ENCODE results near the gene C1QC. TPM values are rescaled to one million over a fixed set of nuclear protein-coding genes. Genes with fewer than 3 reads are reported as not detected.

C1QC gene
- total and polyA plus RNA-seq, 2 of the 8 experiments (the other 6 are each of a cell fraction or from before 2014, with no cell fraction given): not detected

- H3K4me1 ChIP-seq (replicated peaks in 1 of 4; ENCODE audit: control insufficient read depth in 3 of 4, insufficient read depth in 4 of 4, low read length in 3 of 4): peaks cover 0 to 5% (median under 1%) of the 10 kb centered on the region in 4 experiments; a peak in 5 of 7 replicates
- H3K9ac ChIP-seq (replicated peaks in 1 of 4; ENCODE audit: extremely low read depth in 1 of 4, low read depth in 3 of 4, low read length in 3 of 4): no peak overlapping the region
- no peak overlapping the region for H3K14ac ChIP-seq (ENCODE audit: insufficient read length)
- no peaks in the 10 kb centered on the region for H3K36me3 ChIP-seq (ENCODE audit: control insufficient read depth in 2 of 4, insufficient read depth in 4 of 4, low read length in 3 of 4)
- H2BK12ac ChIP-seq (ENCODE audit: low read depth, low read length): no peak overlapping the region
- H3K79me2 ChIP-seq (ENCODE audit: control insufficient read depth in 1 of 2, insufficient read depth in 2 of 2, low read length in 2 of 2): no peaks in the 10 kb centered on the region
- H3K4me2 ChIP-seq (ENCODE audit: insufficient read depth in 1 of 2, low read depth in 2 of 2, low read length in 2 of 2): no peak overlapping the region
- H2BK120ac ChIP-seq (replicated peaks; ENCODE audit: low read depth, low read length): no peak overlapping the region
- no peak overlapping the region for H2AFZ ChIP-seq (ENCODE audit: low read length)
- TF ChIP-seq ASH2L (IDR thresholded peaks at IDR 0.05; ENCODE audit: low read length): no peak
- TF ChIP-seq TBP (IDR thresholded peaks at IDR 0.05; ENCODE audit: low read depth, low read length): no peak
- TF ChIP-seq TAF1 (IDR thresholded peaks at IDR 0.05; ENCODE audit: low read depth, low read length): no peak
- no peak for TF ChIP-seq HDAC2 (IDR thresholded peaks at IDR 0.05; ENCODE audit: borderline replicate concordance in 1 of 2, low read depth in 2 of 2, low read length in 2 of 2)
- TF ChIP-seq CREB1 (IDR thresholded peaks at IDR 0.05): no peak
- no peak for TF ChIP-seq TEAD4 (IDR thresholded peaks at IDR 0.05; ENCODE audit: low read depth, low read length)
- TF ChIP-seq ATF3 (IDR thresholded peaks at IDR 0.05; ENCODE audit: insufficient read depth, low read depth, low read length): no peak
- TF ChIP-seq USF2 (IDR thresholded peaks at IDR 0.05; ENCODE audit: low read length): no peak
- TF ChIP-seq RAD21 (IDR thresholded peaks at IDR 0.05 in 1 of 2, conservative IDR thresholded peaks at IDR 0.05 in 1 of 2; ENCODE audit: low read depth in 2 of 2, low read length in 2 of 2): no peak
- no peak for TF ChIP-seq GTF2F1 (IDR thresholded peaks at IDR 0.05; ENCODE audit: borderline replicate concordance, low read depth, low read length)
- no peak for TF ChIP-seq ZNF274 (IDR thresholded peaks at IDR 0.05; ENCODE audit: borderline replicate concordance, extremely low read depth, low read length)
- H4K91ac ChIP-seq (replicated peaks; ENCODE audit: insufficient read length, low read length): no peak overlapping the region
- no peak overlapping the region for H3K27ac ChIP-seq (ENCODE audit: low read depth, low read length)
- POLR2A ChIA-PET (ENCODE audit: partially characterized antibody): interaction anchor here (1.5 kb wide), 1 partner anchor 10 kb away, joined by 6 read pairs; no protein-coding TSS in a partner anchor
- FAIRE-seq (no peak), DNase-seq (ENCODE audit: low read depth in 1 of 2, low spot score in 2 of 2) (no peak)
- H4K8ac ChIP-seq (ENCODE audit: extremely low read depth, insufficient read depth, low read length): no peak overlapping the region
- H3K4me3 ChIP-seq (ENCODE audit: extremely low read depth in 1 of 4, insufficient read depth in 2 of 4, low read depth in 3 of 4, low read length in 4 of 4): no peak overlapping the region
- 0 out of 2 replicates have a peak overlapping the region, but pooled peaks have one; percentile 29 for H2BK15ac ChIP-seq (ENCODE audit: low read length)
- H3K56ac ChIP-seq (replicated peaks; ENCODE audit: insufficient read length, low read depth, low read length): no peak overlapping the region
- H3K18ac ChIP-seq (ENCODE audit: extremely low read depth, low read length): no peak overlapping the region
- H3K23ac ChIP-seq (ENCODE audit: insufficient read length): no peak overlapping the region
- CTCF ChIA-PET (ENCODE audit: partially characterized antibody): interaction anchor here (1.0 to 3.4 kb wide), 4 partner anchors 26 to 199 kb away, joined by 4 to 9 read pairs (median 6); no protein-coding TSS in a partner anchor
- H3K9me3 ChIP-seq (ENCODE audit: insufficient read depth in 2 of 2, low read depth in 1 of 2, low read length in 1 of 2): no peaks in the 10 kb centered on the region
- H2BK20ac ChIP-seq (ENCODE audit: low read length): no peak overlapping the region
- no peaks in the 10 kb centered on the region for H3K23me2 ChIP-seq (ENCODE audit: low read depth, low read length)
- H4K5ac ChIP-seq (ENCODE audit: insufficient read length, low read depth, low read length): no peak overlapping the region
- peaks cover 0 to 7% of the 10 kb centered on the region in 2 experiments for H4K20me1 ChIP-seq (replicated peaks in 1 of 2; ENCODE audit: control insufficient read depth in 1 of 2, insufficient read depth in 2 of 2, low read length in 2 of 2)
- H3K27me3 ChIP-seq (replicated peaks in 1 of 4; ENCODE audit: control insufficient read depth in 3 of 4, extremely low read depth in 1 of 4, insufficient read depth in 3 of 4, low read length in 3 of 4): no peaks in the 10 kb centered on the region; a peak in 1 of 7 replicates
- WGBS, 2 experiments (ENCODE audit: extremely low coverage in 1 of 2, insufficient coverage in 1 of 2, insufficient read length in 1 of 2, insufficient replicate concordance in 2 of 2, low coverage in 1 of 2, low lambda C conversion rate in 2 of 2, missing lambda C conversion rate in 1 of 2): 86% methylated on average over 2 of the region's 2 CpGs; no CpG with 5 or more reads in 1 of the 2 experiments
- no peak overlapping the region for H2AK5ac ChIP-seq (ENCODE audit: low read depth, low read length)
- no peak overlapping the region for H2BK5ac ChIP-seq (ENCODE audit: low read depth, low read length)
- H3K79me1 ChIP-seq (ENCODE audit: low read depth, low read length): no peaks in the 10 kb centered on the region
- H3K4ac ChIP-seq (replicated peaks; ENCODE audit: insufficient read length, low read depth, low read length): no peak overlapping the region
Measured at GRCh38 chr1:22615886-22616285, 27.5 kb upstream of the C1QC start.

All from H1 (cell line).